HG03342 (cell line): ENCODE results near the gene AQP5.

Source experiments
- ATAC-seq: cut with Tn5 transposase; IDR thresholded peaks from one replicate; pipeline ENCODE4 v1.9.1; 2021; ENCODE audit warnings: mild to moderate bottlenecking, moderate library complexity; ENCODE audit not compliant: unreplicated experiment

AQP5 gene

DNA sequence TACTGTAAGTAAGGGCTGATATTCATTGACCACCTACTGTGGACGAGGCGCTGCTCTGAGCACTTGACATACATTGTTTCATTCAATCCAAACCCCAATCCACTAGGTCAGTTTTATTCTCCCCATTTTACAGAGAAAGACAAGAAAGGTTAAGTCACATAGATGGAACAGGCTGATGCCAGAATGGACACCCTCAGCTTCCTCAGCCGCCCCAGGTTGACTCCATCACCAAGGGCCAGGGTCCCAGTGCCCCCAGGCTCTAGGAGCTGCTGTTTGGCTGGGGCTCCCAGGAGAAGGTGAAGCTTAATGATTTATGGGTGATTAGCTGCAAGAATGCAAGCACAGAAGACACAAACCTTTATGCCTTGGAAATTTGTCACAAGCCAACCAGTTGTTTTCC, 11.8 kb upstream of the AQP5 start:
- no peak for ATAC-seq

DNA sequence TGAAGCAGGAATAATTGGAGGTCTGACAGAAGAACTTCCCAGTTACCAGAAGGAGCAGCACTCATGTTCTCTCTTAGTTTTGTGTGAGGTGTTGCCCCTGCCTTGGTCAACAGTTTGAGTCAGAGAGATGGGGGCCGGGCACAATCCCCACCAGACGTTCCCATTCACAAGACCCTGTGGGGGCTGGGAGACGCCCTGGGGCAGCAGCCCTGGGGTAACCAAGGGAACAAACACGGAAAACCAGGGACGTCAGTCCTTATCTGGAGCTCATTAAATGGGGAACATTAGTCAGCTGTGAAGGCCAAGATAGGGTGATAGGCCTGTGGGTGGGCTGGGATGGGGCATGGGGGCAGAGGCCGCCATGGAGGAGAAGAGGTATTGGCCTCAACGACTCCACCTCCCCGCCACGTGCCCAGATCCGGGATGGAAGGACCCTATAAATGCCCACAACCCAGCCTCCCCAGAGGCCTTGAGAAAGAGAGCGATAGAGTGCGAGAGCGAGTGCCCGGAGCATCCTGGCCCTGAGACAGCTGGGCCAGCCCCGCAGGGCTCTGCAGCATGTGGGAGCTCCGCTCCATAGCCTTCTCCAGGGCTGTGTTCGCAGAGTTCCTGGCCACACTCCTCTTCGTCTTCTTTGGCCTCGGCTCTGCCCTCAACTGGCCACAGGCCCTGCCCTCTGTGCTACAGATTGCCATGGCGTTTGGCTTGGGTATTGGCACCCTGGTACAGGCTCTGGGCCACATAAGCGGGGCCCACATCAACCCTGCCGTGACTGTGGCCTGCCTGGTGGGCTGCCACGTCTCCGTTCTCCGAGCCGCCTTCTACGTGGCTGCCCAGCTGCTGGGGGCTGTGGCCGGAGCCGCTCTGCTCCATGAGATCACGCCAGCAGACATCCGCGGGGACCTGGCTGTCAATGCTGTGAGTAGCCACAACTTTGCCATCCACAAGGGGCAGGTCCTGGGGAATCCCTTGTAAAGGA, 11.1 kb upstream of the AQP5 start, which contains the start of gene AQP2:
AQP2 (plus strand) TSS at position 465 of the 979 bp plus-strand sequence; CDS start at position 559, 94 bp downstream.
- ATAC-seq = no peak

DNA sequence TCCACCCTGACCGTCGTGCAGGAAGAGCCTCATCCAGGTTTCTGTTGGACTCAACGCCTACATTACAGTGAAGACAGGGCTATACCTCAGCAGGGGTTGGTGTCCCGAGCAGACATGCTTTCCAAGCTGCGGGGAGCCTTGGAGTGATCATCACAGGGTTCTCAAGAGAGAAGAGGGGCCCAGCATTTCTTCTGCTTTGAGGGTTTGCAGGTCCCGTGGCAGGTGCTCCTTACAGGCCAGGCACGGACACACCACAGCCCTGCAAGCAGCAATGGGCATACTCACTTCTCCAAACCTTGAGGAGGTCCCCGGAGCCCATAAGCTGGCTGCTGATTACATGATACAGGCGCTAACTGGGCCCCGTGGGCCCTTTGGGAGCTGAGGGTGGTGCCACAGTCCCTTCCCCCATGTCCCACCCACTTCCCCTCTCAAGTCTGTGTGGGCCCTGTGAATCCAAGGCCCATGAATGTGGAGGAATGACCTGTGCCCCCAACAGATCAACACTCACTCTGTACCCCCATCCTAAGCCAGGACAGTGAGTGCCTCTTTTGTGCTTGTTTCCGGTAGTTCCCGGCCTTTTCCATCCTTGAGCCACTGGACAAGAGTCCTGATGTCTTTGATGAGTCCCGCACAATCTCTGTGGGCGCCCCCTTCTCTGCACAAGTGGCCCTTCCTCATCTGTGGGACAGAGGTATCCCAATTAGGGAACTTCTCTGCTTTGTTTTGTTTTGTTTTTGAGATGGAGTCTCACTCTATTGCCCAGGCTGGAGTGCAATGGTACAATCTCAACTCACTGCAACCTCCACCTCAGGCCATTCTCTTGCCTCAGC, 10.0 kb upstream of the AQP5 start:
- no peak for ATAC-seq

DNA sequence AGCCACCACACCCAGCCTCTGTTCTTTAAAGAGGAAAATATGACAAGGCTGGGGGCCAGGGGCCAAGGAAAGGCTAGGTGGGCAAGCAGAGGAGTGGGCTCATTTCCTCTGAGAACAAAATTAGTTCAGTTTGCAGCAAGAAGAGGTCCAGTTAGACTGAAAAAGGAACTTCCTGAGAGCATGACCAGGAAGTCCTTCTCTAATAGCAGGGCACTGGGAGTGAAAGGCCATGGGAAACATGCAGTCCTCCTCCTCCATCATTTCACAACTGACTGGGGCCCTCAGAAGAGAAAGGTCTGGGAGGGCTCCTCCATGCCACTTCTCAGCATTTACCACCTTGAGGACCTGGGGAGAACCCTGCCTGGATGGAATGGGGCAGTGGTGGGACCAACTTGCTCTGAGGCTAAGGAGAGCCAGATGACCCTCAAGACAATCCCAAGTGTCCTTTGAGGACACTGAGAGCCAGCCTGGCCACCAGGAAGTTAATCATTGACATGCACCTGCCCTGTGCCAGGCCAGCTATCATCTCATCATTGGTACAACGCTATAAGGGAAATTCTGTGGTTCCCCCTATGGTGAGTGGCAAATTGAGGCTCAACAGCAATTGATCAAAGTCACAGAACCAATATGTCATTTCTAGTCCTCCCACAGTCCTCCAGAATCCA, 9.1 kb upstream of the AQP5 start:
- no peak for ATAC-seq

DNA sequence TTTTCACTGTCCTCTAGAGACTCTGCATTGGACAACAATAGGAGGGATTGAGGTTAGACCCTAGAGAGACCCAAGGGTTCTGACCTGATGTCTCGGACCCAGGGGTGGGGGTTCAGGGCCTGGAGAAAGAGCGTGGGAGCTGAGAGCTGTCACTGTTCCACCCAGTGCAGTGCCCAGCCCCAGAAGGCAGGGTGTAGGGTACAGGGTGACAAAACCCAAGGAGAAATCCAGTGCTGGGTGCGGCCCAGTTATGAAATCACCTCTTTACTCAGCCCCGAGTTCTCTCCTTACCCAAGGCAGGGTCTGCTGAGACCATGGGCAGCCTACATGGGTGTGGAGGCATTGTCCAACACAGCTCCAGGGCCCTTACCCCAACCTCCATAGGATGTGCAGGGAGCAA, 8.5 kb upstream of the AQP5 start:
- ATAC-seq = no peak

DNA sequence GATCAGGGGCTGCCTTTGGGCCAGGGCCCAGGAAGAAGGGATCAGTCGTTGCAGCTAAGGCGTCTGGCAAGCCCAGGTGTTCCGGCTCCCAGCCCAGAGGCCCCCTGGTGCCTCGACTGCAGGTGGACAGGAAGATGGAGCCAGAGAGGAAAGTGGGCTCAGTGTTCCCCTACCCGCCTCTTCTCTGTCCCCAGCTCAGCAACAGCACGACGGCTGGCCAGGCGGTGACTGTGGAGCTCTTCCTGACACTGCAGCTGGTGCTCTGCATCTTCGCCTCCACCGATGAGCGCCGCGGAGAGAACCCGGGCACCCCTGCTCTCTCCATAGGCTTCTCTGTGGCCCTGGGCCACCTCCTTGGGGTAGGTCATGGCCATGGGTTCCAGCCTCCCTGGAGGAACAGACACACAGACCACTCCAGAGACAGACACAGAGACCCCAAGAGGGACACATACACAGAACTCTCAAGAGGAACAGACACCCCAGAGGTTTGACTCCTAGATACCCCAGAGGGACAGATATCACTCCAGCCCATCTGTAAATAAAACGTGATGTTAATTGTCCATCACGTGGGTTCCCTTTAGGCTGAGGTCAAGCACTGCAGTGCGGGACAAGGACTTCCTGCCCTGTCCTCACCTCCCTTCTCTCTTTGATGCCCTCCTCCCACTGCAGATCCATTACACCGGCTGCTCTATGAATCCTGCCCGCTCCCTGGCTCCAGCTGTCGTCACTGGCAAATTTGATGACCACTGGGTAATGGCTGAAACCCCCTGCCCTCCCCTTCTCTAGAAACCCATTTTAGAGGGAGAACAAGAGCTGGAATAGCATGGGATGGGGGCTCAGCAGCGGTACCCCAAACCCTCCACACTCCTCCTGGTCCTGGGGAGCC, 7.5 kb upstream of the AQP5 start:
- ATAC-seq = no peak

DNA sequence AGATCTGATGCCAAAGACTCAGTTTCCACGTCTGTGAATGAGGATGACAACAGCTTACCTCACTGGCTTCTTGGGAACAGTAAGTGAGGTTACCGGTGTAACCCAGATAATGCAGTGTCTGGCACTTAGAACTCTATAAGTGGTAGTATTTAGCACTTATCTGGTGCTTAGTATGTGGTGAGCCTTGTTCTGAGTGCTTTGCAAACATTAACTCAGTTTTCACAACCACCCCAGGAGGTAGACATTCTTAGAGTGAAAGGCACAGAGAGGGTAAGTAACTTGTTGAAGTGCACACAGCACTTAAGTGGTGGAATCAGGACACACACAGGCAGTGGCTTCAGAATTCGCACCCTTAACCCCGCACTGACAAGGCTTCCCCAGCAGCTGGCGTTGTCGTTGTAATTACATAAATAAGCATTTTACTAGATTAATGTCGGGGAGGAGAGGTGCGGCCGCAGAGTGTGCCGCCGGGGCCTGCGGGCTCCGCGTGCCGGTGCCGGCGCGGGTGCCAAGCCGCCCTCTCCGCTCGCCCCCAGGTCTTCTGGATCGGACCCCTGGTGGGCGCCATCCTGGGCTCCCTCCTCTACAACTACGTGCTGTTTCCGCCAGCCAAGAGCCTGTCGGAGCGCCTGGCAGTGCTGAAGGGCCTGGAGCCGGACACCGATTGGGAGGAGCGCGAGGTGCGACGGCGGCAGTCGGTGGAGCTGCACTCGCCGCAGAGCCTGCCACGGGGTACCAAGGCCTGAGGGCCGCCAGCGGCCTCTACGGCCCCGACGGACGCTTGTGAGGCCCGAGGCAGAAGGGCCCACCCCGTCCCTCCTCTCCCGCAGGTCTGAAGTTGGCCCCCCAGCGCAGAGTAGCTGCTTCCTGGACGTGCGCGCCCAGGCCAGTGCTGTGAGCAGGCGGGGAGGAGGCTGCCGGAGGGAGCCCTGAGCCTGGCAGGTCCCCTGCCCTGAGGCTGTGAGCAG, 6.5 kb upstream of the AQP5 start:
- no peak for ATAC-seq

DNA sequence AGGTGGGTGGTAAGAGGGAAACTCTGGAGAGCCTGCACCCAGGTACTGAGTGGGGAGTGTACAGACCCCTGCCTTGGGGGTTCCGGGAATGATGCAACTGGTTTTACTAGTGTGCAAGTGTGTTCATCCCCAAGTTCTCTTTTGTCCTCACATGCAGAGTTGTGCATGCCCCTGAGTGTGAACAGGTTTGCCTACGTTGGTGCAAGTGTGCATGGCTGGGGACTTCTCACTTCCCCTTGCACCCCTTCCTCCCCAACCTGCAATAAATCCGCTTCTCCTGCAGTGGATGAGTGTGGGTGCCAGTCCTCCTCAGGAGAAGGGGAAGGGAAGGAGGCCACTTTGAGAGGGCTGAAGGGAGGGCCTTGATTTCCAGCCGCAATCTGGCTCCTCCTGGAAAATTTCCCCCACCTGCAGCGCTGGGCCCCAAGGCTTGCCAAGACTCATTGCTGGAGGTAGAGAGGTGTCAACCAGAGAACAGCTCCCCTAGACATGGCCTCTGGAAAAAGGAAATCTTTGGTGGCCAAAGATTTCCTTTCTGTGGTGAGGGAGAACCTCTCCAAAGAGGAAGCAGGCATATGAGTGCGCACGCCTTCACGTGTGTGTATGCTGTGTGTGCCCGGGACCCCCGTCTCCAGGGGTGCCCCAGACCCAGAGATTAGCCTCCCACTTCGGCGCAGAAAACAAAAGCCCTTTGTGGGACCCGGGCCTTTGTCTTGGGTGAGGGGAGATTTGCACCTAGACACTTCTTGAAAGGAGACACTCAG, 5.6 kb upstream of the AQP5 start:
- ATAC-seq = no peak

DNA sequence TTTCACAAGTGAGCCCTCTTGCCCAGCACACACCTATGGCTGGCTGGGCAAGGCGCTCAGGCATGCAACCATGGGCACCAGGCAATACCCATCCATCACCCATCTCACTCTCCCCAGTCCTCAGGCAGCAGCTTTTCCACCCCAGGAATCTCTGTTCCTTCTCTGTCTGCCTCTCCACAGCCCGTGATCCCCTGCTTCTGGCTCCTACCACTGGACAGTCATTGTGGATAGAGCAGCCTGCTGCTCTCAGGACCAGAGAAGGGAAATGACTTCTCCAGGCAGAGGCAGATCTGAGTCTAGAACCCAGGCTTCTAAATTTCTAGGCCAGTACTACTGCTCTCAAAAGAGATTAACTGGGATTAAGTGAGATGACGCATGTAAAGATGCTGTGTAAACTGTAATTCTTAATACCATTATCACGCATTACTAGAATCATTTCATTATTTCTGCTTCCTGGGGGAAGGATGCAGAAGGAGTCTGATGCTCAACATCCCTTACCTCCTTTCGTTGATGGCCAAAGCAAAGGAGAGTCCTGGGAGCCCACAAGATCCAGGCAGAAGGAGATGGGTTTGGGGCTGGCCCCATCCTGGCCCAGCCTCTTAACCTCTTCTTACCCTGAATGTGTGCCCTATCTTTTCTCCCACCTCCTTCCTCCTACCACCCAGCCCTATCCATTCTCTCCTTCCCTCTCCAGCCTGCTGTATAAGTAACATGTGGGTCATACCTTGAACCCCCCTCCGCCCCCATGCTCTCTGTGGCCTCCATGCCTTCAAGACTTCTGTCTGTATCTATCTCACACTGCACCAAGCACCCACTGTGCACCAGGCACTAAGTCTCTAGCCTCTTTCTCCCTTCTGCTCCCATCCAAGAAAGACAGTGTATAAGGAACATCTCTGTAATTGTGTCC, 4.8 kb upstream of the AQP5 start:
- no peak for ATAC-seq

DNA sequence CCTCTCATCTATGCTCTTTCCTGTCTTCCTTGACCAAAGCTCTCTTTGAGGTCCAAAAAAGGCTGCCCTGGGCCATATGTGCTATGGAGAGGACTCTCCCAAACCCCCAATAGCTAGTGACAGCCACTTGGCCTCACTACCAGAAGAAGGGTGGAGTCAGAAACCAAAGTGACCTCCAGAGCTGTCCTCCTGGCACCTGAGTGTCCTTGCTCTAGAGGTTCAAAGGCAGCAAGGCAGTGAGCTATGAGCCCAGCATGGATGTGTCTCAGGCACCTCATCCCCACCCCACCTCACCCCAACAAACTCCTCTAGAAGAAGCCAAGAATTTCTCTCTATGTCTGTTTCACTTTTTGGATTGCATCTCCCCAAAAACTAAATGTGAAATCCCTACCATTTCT, 4.1 kb upstream of the AQP5 start:
- no peak for ATAC-seq

DNA sequence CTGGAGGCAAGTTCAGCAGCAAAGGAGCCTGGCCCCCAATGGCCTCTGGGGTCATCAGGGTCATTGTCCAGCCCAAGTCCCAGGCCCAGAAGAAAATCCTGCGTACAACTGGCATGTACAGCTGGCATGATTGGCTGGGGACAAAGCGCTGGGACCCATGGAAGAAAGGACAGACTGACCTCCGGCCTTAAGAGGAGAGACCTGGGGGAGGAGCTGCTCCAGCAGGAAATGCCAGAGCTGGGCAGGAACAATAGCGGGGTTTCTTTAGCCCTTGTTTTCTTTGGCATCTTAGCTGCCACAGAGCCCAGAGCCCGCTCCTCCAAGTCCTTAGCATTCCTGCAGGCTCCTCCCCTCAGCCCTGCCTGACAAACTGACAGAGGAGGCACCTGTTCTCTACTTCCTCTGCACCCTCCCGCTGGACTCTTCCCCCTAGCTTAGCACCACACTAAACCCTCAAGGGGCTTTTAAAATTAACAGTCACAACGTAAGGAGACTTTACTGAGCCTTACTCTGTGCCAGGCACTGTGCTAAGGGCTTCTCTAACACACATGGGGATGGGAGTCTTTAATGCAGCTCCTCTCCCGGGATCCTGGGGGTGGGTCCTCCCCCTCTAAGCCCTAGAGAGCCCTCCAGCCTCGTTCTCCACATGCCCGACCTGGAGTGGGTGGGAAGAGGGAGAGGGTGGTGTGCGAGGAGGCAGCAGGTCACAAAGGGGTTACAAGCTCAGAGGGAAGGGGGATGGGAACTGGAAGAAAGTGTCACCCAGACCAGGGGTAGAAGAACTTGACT, 1.8 kb upstream of the AQP5 start:
- ATAC-seq = no peak

DNA sequence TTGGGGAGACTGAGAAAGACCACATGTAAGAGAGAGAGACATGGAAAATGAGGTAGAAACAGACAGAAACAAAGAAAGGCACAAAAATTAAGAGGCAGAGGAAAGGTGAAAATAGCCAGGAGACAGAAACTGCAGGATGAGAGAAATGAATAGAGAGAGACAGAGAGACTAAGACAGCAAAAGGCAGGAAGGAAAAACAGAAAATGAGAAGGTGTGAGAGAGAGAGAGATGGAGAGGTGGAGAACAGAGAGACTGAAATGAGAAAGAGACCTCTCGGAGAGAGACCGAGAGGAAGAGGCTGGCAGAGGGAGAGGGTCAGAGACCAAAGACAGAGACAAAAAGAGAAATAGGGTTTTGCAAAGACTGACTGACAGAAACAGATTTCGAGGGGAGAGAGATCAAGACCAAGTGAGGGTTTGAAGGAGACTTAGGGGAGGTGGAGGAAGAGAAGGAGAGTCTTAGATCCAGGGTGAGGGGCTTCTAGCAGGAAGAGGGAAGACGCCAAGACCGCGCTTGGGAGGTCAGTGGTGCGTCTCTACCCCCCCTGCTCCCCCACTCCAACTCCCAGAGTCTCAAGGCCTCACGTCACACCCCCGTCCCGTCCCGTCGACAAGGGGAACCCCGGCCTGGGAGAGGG, 1.1 kb upstream of the AQP5 start:
- no peak for ATAC-seq

DNA sequence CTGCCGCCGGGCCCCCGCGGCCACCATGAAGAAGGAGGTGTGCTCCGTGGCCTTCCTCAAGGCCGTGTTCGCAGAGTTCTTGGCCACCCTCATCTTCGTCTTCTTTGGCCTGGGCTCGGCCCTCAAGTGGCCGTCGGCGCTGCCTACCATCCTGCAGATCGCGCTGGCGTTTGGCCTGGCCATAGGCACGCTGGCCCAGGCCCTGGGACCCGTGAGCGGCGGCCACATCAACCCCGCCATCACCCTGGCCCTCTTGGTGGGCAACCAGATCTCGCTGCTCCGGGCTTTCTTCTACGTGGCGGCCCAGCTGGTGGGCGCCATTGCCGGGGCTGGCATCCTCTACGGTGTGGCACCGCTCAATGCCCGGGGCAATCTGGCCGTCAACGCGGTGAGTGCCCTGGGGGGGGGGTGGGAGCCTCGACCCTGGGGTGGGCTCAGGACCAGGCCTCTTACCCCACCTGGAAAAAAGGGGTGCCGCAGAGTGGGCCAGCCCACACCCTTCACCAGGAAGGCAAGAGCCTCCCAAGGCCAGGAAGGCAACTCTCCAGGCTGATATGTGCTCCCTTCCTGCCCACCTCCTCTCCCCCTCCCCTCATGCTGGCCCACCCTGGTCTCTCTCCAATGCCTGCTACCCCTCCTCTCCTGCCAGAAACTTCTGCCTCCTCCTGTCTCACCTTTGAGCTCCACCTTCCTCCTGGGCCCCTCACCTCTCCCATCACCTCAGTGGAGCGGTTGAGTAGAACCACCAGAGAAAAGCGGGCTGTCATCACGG, 507 bp downstream of the AQP5 start:
- ATAC-seq = no peak

DNA sequence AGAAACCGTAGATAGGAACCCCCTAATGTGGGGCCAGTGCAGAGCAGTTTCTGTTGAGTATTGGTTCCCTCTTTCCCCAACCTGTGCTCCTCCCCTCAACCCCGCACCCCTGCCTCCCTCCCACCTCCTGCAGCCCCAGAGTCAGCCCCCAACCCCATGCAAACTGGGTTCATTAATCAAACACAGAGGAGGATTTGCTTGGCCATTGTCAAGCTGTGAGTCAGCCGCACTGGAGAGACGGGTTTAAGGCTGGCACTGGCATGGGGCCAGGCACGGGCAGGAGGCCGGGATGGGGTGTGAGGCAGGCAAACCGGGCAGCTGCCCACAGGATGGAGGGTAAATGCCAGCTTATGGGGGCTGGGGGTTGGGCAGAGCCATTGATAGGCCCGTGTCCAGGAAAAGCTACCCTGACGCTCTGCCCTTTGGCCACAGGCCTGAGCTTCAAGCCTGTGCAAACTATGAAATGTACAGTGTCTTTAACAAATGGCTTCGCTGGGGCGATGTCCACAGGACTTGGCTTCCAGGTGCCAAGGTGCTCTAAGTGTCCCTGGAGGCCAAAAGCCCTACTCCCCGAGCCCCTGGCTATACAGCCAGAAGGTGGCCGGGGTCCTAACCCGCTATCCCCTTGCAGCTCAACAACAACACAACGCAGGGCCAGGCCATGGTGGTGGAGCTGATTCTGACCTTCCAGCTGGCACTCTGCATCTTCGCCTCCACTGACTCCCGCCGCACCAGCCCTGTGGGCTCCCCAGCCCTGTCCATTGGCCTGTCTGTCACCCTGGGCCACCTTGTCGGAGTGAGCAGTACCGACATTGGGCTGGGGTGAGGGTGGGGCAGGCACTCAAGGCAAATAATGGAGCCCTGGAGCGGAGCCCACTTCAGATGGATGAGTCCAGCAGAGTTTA, 1.4 kb downstream of the AQP5 start:
- no peak for ATAC-seq
